ENCODE measurements around the gene PKN1.

DNA sequence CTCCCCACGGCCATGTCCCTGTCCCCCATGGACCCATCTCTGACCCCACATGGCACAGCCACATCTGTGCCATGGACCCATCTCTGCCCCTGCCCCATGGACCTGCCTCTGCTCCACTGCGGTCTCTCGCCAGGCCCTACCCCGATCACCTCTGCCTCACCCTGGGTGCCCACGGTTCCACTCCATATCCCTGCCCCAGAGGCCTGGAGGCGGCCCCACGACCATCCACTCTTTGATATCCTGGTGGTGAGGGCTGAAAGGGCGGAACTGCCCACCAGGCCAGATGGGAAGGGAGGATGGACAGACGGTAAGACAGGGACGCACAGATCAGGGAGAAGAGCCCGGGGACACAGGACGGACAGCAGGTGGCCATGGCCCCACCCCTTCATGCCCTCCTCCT, 41.7 kb downstream of the PKN1 start:
- TF ChIP-seq, protein P1, sequence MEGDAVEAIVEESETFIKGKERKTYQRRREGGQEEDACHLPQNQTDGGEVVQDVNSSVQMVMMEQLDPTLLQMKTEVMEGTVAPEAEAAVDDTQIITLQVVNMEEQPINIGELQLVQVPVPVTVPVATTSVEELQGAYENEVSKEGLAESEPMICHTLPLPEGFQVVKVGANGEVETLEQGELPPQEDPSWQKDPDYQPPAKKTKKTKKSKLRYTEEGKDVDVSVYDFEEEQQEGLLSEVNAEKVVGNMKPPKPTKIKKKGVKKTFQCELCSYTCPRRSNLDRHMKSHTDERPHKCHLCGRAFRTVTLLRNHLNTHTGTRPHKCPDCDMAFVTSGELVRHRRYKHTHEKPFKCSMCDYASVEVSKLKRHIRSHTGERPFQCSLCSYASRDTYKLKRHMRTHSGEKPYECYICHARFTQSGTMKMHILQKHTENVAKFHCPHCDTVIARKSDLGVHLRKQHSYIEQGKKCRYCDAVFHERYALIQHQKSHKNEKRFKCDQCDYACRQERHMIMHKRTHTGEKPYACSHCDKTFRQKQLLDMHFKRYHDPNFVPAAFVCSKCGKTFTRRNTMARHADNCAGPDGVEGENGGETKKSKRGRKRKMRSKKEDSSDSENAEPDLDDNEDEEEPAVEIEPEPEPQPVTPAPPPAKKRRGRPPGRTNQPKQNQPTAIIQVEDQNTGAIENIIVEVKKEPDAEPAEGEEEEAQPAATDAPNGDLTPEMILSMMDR (IDR thresholded peaks at IDR 0.05), result no peak
- TF ChIP-seq, protein P2, sequence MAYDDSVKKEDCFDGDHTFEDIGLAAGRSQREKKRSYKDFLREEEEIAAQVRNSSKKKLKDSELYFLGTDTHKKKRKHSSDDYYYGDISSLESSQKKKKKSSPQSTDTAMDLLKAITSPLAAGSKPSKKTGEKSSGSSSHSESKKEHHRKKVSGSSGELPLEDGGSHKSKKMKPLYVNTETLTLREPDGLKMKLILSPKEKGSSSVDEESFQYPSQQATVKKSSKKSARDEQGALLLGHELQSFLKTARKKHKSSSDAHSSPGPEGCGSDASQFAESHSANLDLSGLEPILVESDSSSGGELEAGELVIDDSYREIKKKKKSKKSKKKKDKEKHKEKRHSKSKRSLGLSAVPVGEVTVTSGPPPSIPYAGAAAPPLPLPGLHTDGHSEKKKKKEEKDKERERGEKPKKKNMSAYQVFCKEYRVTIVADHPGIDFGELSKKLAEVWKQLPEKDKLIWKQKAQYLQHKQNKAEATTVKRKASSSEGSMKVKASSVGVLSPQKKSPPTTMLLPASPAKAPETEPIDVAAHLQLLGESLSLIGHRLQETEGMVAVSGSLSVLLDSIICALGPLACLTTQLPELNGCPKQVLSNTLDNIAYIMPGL (CRISPR knock-in tag; IDR thresholded peaks at IDR 0.05), result no peak
- TF ChIP-seq, protein P3, sequence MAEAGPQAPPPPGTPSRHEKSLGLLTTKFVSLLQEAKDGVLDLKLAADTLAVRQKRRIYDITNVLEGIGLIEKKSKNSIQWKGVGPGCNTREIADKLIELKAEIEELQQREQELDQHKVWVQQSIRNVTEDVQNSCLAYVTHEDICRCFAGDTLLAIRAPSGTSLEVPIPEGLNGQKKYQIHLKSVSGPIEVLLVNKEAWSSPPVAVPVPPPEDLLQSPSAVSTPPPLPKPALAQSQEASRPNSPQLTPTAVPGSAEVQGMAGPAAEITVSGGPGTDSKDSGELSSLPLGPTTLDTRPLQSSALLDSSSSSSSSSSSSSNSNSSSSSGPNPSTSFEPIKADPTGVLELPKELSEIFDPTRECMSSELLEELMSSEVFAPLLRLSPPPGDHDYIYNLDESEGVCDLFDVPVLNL (CRISPR knock-in tag; IDR thresholded peaks at IDR 0.05; ENCODE audit: borderline replicate concordance, low read depth), result no peak
- TF ChIP-seq NFE2L1 (CRISPR knock-in tag; IDR thresholded peaks at IDR 0.05) (no peak), FOXJ3 (CRISPR knock-in tag; IDR thresholded peaks at IDR 0.05; ENCODE audit: borderline replicate concordance) (no peak)
- TF ChIP-seq, protein P4, sequence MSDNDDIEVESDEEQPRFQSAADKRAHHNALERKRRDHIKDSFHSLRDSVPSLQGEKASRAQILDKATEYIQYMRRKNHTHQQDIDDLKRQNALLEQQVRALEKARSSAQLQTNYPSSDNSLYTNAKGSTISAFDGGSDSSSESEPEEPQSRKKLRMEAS (CRISPR knock-in tag; IDR thresholded peaks at IDR 0.05), result no peak
- TF ChIP-seq, protein P5, sequence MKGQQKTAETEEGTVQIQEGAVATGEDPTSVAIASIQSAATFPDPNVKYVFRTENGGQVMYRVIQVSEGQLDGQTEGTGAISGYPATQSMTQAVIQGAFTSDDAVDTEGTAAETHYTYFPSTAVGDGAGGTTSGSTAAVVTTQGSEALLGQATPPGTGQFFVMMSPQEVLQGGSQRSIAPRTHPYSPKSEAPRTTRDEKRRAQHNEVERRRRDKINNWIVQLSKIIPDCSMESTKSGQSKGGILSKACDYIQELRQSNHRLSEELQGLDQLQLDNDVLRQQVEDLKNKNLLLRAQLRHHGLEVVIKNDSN (CRISPR knock-in tag; IDR thresholded peaks at IDR 0.05), result no peak

Data from WTC11 (cell line).